ENCODE measurements around the gene PFKFB2. TPM values are rescaled to one million over a fixed set of nuclear protein-coding genes. Genes with fewer than 3 reads are reported as not detected.

The PFKFB2 gene
- total and polyA plus RNA-seq, 2 of the 8 experiments (the other 6 are each of a cell fraction or from before 2014, with no cell fraction given), result 6.7 to 19.1 TPM

DNA sequence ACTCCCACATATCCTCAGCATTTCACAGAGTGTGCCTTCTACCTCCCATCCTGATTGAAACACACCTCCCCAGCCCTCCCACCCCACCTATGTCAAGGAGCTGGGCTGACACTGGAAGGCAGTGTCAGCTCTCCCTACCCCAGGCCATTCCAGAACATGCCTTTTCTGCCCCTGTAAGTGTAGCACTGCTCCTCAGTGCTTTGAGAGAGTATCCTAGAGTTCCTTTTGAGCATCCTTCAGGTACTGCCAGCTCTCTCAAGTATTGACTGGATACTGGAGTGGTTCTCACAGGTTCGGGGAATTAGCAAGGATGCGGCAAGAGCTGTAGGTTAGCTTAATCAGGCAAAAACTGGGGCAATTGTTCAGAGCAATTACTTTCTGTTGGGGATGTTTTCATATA, 42.3 kb upstream of the PFKFB2 start:
- H3K27ac ChIP-seq (ENCODE audit: low read depth, low read length), result no peak overlapping the region
- H3K56ac ChIP-seq (replicated peaks; ENCODE audit: insufficient read length, low read depth, low read length), result no peak overlapping the region
- no peak overlapping the region for H3K18ac ChIP-seq (ENCODE audit: extremely low read depth, low read length)
- H3K27me3 ChIP-seq (replicated peaks in 1 of 4; ENCODE audit: control insufficient read depth in 3 of 4, extremely low read depth in 1 of 4, insufficient read depth in 3 of 4, low read length in 3 of 4), result no peaks in the 10 kb centered on the region
- H4K8ac ChIP-seq (ENCODE audit: extremely low read depth, insufficient read depth, low read length), result no peak overlapping the region
- H2BK120ac ChIP-seq (replicated peaks; ENCODE audit: low read depth, low read length), result no peak overlapping the region
- no peaks in the 10 kb centered on the region for H3K23me2 ChIP-seq (ENCODE audit: low read depth, low read length)
- no peak overlapping the region for H4K5ac ChIP-seq (ENCODE audit: insufficient read length, low read depth, low read length)
- no peak overlapping the region for H2AFZ ChIP-seq (ENCODE audit: low read length)
- H3K23ac ChIP-seq (ENCODE audit: insufficient read length), result no peak overlapping the region
- H3K14ac ChIP-seq (ENCODE audit: insufficient read length), result no peak overlapping the region
- TF ChIP-seq CBX5 (IDR thresholded peaks at IDR 0.05; ENCODE audit: low read depth, low read length) (no peak), CHD2 (IDR thresholded peaks at IDR 0.05; ENCODE audit: low read length) (no peak), JUN (IDR thresholded peaks at IDR 0.05; ENCODE audit: low read depth, low read length) (no peak)
- TF ChIP-seq, protein P1, sequence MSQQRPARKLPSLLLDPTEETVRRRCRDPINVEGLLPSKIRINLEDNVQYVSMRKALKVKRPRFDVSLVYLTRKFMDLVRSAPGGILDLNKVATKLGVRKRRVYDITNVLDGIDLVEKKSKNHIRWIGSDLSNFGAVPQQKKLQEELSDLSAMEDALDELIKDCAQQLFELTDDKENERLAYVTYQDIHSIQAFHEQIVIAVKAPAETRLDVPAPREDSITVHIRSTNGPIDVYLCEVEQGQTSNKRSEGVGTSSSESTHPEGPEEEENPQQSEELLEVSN (IDR thresholded peaks at IDR 0.05), result no peak
- no peaks in the 10 kb centered on the region for H3K79me1 ChIP-seq (ENCODE audit: low read depth, low read length)
- no peak overlapping the region for H2BK5ac ChIP-seq (ENCODE audit: low read depth, low read length)
- no peak for DNase-seq (ENCODE audit: low read depth in 1 of 2, low spot score in 2 of 2)
- H4K20me1 ChIP-seq (replicated peaks in 1 of 2; ENCODE audit: control insufficient read depth in 1 of 2, insufficient read depth in 2 of 2, low read length in 2 of 2), result no peaks in the 10 kb centered on the region
- CTCF ChIA-PET (ENCODE audit: partially characterized antibody), result interaction anchor here (1.0 to 9.9 kb wide), 4 partner anchors 12 to 78 kb away, joined by 3 to 122 read pairs (median 4); partner anchors contain the start of gene C1orf116
- H3K36me3 ChIP-seq (ENCODE audit: control insufficient read depth in 2 of 4, insufficient read depth in 4 of 4, low read length in 3 of 4), result no peaks in the 10 kb centered on the region
- no peak overlapping the region for H3K9ac ChIP-seq (replicated peaks in 1 of 4; ENCODE audit: extremely low read depth in 1 of 4, low read depth in 3 of 4, low read length in 3 of 4)
- H3K4ac ChIP-seq (replicated peaks; ENCODE audit: insufficient read length, low read depth, low read length), result no peak overlapping the region
- no peak overlapping the region for H2BK20ac ChIP-seq (ENCODE audit: low read length)
- no peak overlapping the region for H3K4me2 ChIP-seq (ENCODE audit: insufficient read depth in 1 of 2, low read depth in 2 of 2, low read length in 2 of 2)
- H3K4me3 ChIP-seq (ENCODE audit: extremely low read depth in 1 of 4, insufficient read depth in 2 of 4, low read depth in 3 of 4, low read length in 4 of 4), result no peak overlapping the region
- no peaks in the 10 kb centered on the region for H3K4me1 ChIP-seq (replicated peaks in 1 of 4; ENCODE audit: control insufficient read depth in 3 of 4, insufficient read depth in 4 of 4, low read length in 3 of 4)
- H4K91ac ChIP-seq (replicated peaks; ENCODE audit: insufficient read length, low read length), result no peak overlapping the region
- no peak for FAIRE-seq
- H2BK15ac ChIP-seq (ENCODE audit: low read length), result no peak overlapping the region
- H2AK5ac ChIP-seq (ENCODE audit: low read depth, low read length), result no peak overlapping the region
- H2BK12ac ChIP-seq (ENCODE audit: low read depth, low read length), result no peak overlapping the region
- 83% methylated on average over 2 of the region's 2 CpGs; no CpG with 5 or more reads in 1 of the 2 experiments for WGBS, 2 experiments (ENCODE audit: extremely low coverage in 1 of 2, insufficient coverage in 1 of 2, insufficient read length in 1 of 2, insufficient replicate concordance in 2 of 2, low coverage in 1 of 2, low lambda C conversion rate in 2 of 2, missing lambda C conversion rate in 1 of 2)
- H3K9me3 ChIP-seq (ENCODE audit: insufficient read depth in 2 of 2, low read depth in 1 of 2, low read length in 1 of 2), result no peaks in the 10 kb centered on the region
- no peaks in the 10 kb centered on the region for H3K79me2 ChIP-seq (ENCODE audit: control insufficient read depth in 1 of 2, insufficient read depth in 2 of 2, low read length in 2 of 2)
- POLR2A ChIA-PET (ENCODE audit: partially characterized antibody), result no interaction called here

All from H1 (cell line).